Endothelial cell of umbilical vein (primary cell): ENCODE data around the gene KLHL1. TPM values are rescaled to one million over a fixed set of nuclear protein-coding genes. Genes with fewer than 3 reads are reported as not detected.

Experiments used
- BruUV-seq: library from RNA; stranded (reverse); fragments of 400-500 nt; replicated peaks from 2 replicates; lab custom pipeline; 2021; lab: Mats Ljungman, UMichigan
- CTCF ChIA-PET: fragments of 300-600, 350-600 bp; sonication (Branson Sonifier 250); formaldehyde crosslinking; loops from one replicate; lab custom pipeline; 2021; ENCODE audit warnings: antibody characterized with exemption, inconsistent platforms; lab: Charles Lee
- POLR2A ChIA-PET: fragments of 300-600, 350-600 bp; sonication (Branson Sonifier 250); formaldehyde crosslinking; loops from one replicate; lab custom pipeline; 2021; ENCODE audit warnings: antibody characterized with exemption, inconsistent platforms; lab: Charles Lee
- DNase-seq: peaks from one replicate; pipeline ENCODE4 v3.0.0-alpha.2; 2011; ENCODE audit warnings: low read depth, low spot score
- FAIRE-seq: peaks from 2 replicates; lab custom pipeline; 2011; peaks lifted over from hg19 to GRCh38; lab: Jason Lieb, UNC
- H2AFZ ChIP-seq: 2 replicates; pipeline ENCODE4 v1.6.0; 2012; ENCODE audit warnings: low read depth, low read length, control low read depth, inconsistent platforms
- H3K27ac ChIP-seq: 2 replicates; pipeline ENCODE4 v1.5.1; 2011; ENCODE audit warnings: low read depth, mild to moderate bottlenecking, control low read depth, low read length, moderate library complexity; ENCODE audit not compliant: insufficient read depth
- H3K27me3 ChIP-seq, 2 experiments: 2 replicates each; pipeline versions ENCODE4 v1.6.0 to v1.6.1; 2011; ENCODE audit warnings: low read length in 2 of 2, mixed read lengths in 1 of 2; ENCODE audit not compliant: control insufficient read depth in 2 of 2, insufficient read depth in 2 of 2
- H3K36me3 ChIP-seq, 2 experiments: 2 replicates in 1 of 2; 3 replicates in 1 of 2; pipeline ENCODE4 v1.5.1; 2011; ENCODE audit warnings: low read length in 2 of 2, mild to moderate bottlenecking in 1 of 2, moderate library complexity in 1 of 2; ENCODE audit not compliant: control insufficient read depth in 2 of 2, insufficient read depth in 2 of 2; ENCODE audit errors: extremely low read depth in 1 of 2
- H3K4me1 ChIP-seq: 3 replicates; pipeline ENCODE4 v1.5.1; 2011; ENCODE audit warnings: mild to moderate bottlenecking, low read length; ENCODE audit not compliant: control insufficient read depth, insufficient read depth; ENCODE audit errors: extremely low read depth
- H3K4me2 ChIP-seq: 2 replicates; pipeline ENCODE4 v1.6.1; 2011; ENCODE audit warnings: low read length, control low read depth, mixed read lengths; ENCODE audit not compliant: insufficient read depth
- H3K4me3 ChIP-seq, 3 experiments: fragments of 200-600 bp in 1 of 3; sonication (generic), shearing (Covaris generic) in 1 of 3; replicated peaks in 1 of 3; 2 replicates each; pipeline ENCODE4 v1.5.1; 2011 to 2016; ENCODE audit warnings: control low read depth in 3 of 3, low read length in 3 of 3, mild to moderate bottlenecking in 2 of 3, inconsistent platforms in 1 of 3, low read depth in 1 of 3, moderate library complexity in 1 of 3; ENCODE audit not compliant: insufficient read depth in 1 of 3
- H3K79me2 ChIP-seq: 2 replicates; pipeline ENCODE4 v1.6.0; 2012; ENCODE audit warnings: low read length, inconsistent platforms; ENCODE audit not compliant: control insufficient read depth, insufficient read depth
- H3K9ac ChIP-seq: replicated peaks from 2 replicates; pipeline ENCODE3; 2011; ENCODE audit warnings: low read length, control low read depth; ENCODE audit not compliant: insufficient read depth; ENCODE audit errors: extremely low read depth
- H3K9me1 ChIP-seq: replicated peaks from 3 replicates; pipeline ENCODE4 v1.6.0; 2011; ENCODE audit warnings: mild to moderate bottlenecking, low read length; ENCODE audit not compliant: control insufficient read depth, insufficient read depth; ENCODE audit errors: extremely low read depth
- H3K9me3 ChIP-seq: replicated peaks from 2 replicates; pipeline ENCODE4 v1.5.1; 2012; ENCODE audit warnings: low read length, inconsistent platforms; ENCODE audit not compliant: control insufficient read depth, insufficient read depth
- H4K20me1 ChIP-seq: replicated peaks from 2 replicates; pipeline ENCODE3; 2011; ENCODE audit warnings: mild to moderate bottlenecking, low read length; ENCODE audit not compliant: control insufficient read depth, insufficient read depth; ENCODE audit errors: extremely low read depth
- CTCF ChIP-seq, 2 donors: IDR thresholded peaks; 1 replicate in 1 of 2; 2 replicates in 1 of 2; pipeline ENCODE4 v1.5.1; 2011; ENCODE audit warnings: low read length in 2 of 2, mild to moderate bottlenecking in 2 of 2, moderate library complexity in 2 of 2, control low read depth in 1 of 2, inconsistent platforms in 1 of 2, low read depth in 1 of 2; ENCODE audit not compliant: insufficient read depth in 1 of 2; ENCODE audit errors: extremely low read depth in 1 of 2
- EZH2 ChIP-seq: IDR thresholded peaks from 2 replicates; pipeline ENCODE4 v1.6.1; 2012; ENCODE audit warnings: borderline replicate concordance, low read depth, mild to moderate bottlenecking, moderate library complexity, low read length, inconsistent platforms; ENCODE audit not compliant: severe bottlenecking
- FOS ChIP-seq: IDR thresholded peaks from 2 replicates; pipeline ENCODE4 v1.6.1; 2011; ENCODE audit warnings: mild to moderate bottlenecking, low read length, moderate library complexity, borderline replicate concordance; ENCODE audit not compliant: insufficient read depth
- GATA2 ChIP-seq: IDR thresholded peaks from 2 replicates; pipeline ENCODE4 v1.7.0; 2011; ENCODE audit warnings: low read depth, mild to moderate bottlenecking, moderate library complexity, mixed read lengths, low read length; ENCODE audit not compliant: insufficient read length, insufficient read depth
- JUN ChIP-seq: IDR thresholded peaks from 2 replicates; pipeline ENCODE4 v1.6.1; 2011; ENCODE audit warnings: borderline replicate concordance, low read depth; ENCODE audit not compliant: insufficient read length, insufficient read depth
- MAX ChIP-seq: IDR thresholded peaks from 2 replicates; pipeline ENCODE4 v1.6.1; 2011; ENCODE audit not compliant: insufficient read depth, insufficient read length
- MYC ChIP-seq: IDR thresholded peaks from one replicate; pipeline ENCODE4 v1.6.1; 2011; ENCODE audit warnings: mild to moderate bottlenecking, low read depth, low read length
- POLR2A ChIP-seq: IDR thresholded peaks from 2 replicates; pipeline ENCODE4 v1.6.1; 2012; ENCODE audit warnings: low read depth, mild to moderate bottlenecking, control low read depth, low read length
- POLR2AphosphoS5 ChIP-seq: IDR thresholded peaks from 2 replicates; pipeline ENCODE4 v1.6.1; 2012; ENCODE audit warnings: low read depth, mild to moderate bottlenecking, control low read depth, low read length, moderate library complexity; ENCODE audit not compliant: insufficient read depth
- dilution Hi-C: fragments of 300-500 bp; cut with MboI; formaldehyde crosslinking; loops from one replicate; pipeline ENCODE4 v1.15.0; 2019; ENCODE audit warnings: low sequenced_read_pairs; ENCODE audit not compliant: extremely low pct_ligation_motif_present
- intact Hi-C: fragments of 100-400 bp; cut with micrococcal nuclease; formaldehyde crosslinking; loops from one replicate; pipeline ENCODE4 v1.10.0; 2022
- polyA plus RNA-seq, 4 experiments: library from polyadenylated mRNA; depleted of rRNA in 3 of 4; stranded (reverse) in 3 of 4; unstranded in 1 of 4; fragments of >200 nt; gene quantifications; 2 replicates each; pipeline versions ENCODE4 v1.2.1 to v1.2.3, GENCODE V29; 2011 to 2012; ENCODE audit warnings: missing spikeins in 1 of 4
- total RNA-seq: library from RNA; stranded (reverse); gene quantifications from 2 replicates; pipeline ENCODE4 v1.2.3, GENCODE V29; 2021

KLHL1 gene
- total and polyA plus RNA-seq, 2 donors (not counting 3 experiments of a cell fraction or from before 2014, with no cell fraction given), result not detected

- dilution Hi-C loops, result no loop called here
Measured at GRCh38 chr13:70090036-70090723, 18.1 kb downstream of the KLHL1 start.

More at GRCh38 chr13:70090036-70090723, 18.1 kb downstream of the KLHL1 start:
- BruUV-seq, result no TSS peak
- no peaks in the 10 kb centered on the region for H3K36me3 ChIP-seq
- TF ChIP-seq EZH2, result no peak
- TF ChIP-seq GATA2, result no peak
- no peak for TF ChIP-seq JUN
- TF ChIP-seq POLR2A, result no peak
- TF ChIP-seq CTCF (IDR thresholded peaks at IDR 0.05; ENCODE audit: extremely low read depth in 1 of 2, insufficient read depth in 1 of 2, low read depth in 1 of 2, low read length in 2 of 2), result no peak
- TF ChIP-seq POLR2AphosphoS5, result no peak
- TF ChIP-seq MAX, result no peak
- no peak for TF ChIP-seq FOS
- no peak for TF ChIP-seq MYC
- no peak overlapping the region for H3K4me3 ChIP-seq
- no peak for FAIRE-seq
- intact Hi-C loops, result no loop called here
- ChIA-PET CTCF (no interaction called here), POLR2A (no interaction called here)
- H4K20me1 ChIP-seq, result no peaks in the 10 kb centered on the region
- no peaks in the 10 kb centered on the region for H3K27me3 ChIP-seq
- no peak overlapping the region for H3K4me2 ChIP-seq
- no peak for DNase-seq
- H3K27ac ChIP-seq, result no peak overlapping the region
- H3K9me3 ChIP-seq, result no peaks in the 10 kb centered on the region
- H3K79me2 ChIP-seq, result no peaks in the 10 kb centered on the region
- H3K4me1 ChIP-seq, result no peaks in the 10 kb centered on the region
- no peak overlapping the region for H2AFZ ChIP-seq
- H3K9ac ChIP-seq, result no peak overlapping the region
- H3K9me1 ChIP-seq, result no peaks in the 10 kb centered on the region
